SK-N-SH (cell line): ENCODE results near the gene EVL. TPM values are rescaled to one million over a fixed set of nuclear protein-coding genes. Genes with fewer than 3 reads are reported as not detected.

Experiments used
- CHD2 ChIP-seq: fragments of 150-350 bp; IDR thresholded peaks from 2 replicates; pipeline ENCODE4 v1.6.1; 2018; ENCODE audit warnings: low read length; ENCODE audit not compliant: partially characterized antibody
- CTCF ChIP-seq: fragments of 200-600 bp; sonication (generic); IDR thresholded peaks from 2 replicates; pipeline ENCODE4 v1.6.1; 2017; ENCODE audit warnings: antibody characterized with exemption, mild to moderate bottlenecking, moderate library complexity
- ELF1 ChIP-seq: IDR thresholded peaks from 2 replicates; pipeline ENCODE4 v1.4.0; 2012
- GATA2 ChIP-seq: sonication (generic); formaldehyde crosslinking; IDR thresholded peaks from 2 replicates; pipeline ENCODE4 v1.5.0; 2020; ENCODE audit warnings: mild to moderate bottlenecking, missing genetic modification reagents
- JUND ChIP-seq: IDR thresholded peaks from 2 replicates; pipeline ENCODE4 v1.4.0; 2012
- MEF2A ChIP-seq: IDR thresholded peaks from 2 replicates; pipeline ENCODE4 v1.4.0; 2012; ENCODE audit warnings: low read depth, borderline replicate concordance
- MXI1 ChIP-seq: IDR thresholded peaks from 2 replicates; pipeline ENCODE4 v1.6.1; 2012; ENCODE audit warnings: mild to moderate bottlenecking, low read depth, low read length, improper control_type of control experiment
- NRF1 ChIP-seq: IDR thresholded peaks from 2 replicates; pipeline ENCODE4 v1.6.1; 2012; ENCODE audit warnings: low read depth, mild to moderate bottlenecking, low read length
- POLR2AphosphoS5 ChIP-seq: IDR thresholded peaks from 2 replicates; pipeline ENCODE4 v1.6.1; 2012; ENCODE audit warnings: low read depth, low read length
- RAD21 ChIP-seq: IDR thresholded peaks from 2 replicates; pipeline ENCODE4 v1.6.1; 2012; ENCODE audit warnings: mild to moderate bottlenecking, low read length
- RFX5 ChIP-seq: IDR thresholded peaks from 2 replicates; pipeline ENCODE4 v1.6.1; 2012; ENCODE audit warnings: mild to moderate bottlenecking, improper control_type of control experiment, low read length
- SIN3A ChIP-seq: IDR thresholded peaks from 2 replicates; pipeline ENCODE4 v1.6.1; 2012; ENCODE audit warnings: low read depth, mild to moderate bottlenecking, low read length, moderate library complexity, borderline replicate concordance
- TAF1 ChIP-seq: IDR thresholded peaks from 2 replicates; pipeline ENCODE4 v1.6.1; 2012; ENCODE audit warnings: low read depth, mild to moderate bottlenecking, low read length, moderate library complexity, borderline replicate concordance
- USF2 ChIP-seq: fragments of 150-350 bp; IDR thresholded peaks from 2 replicates; pipeline ENCODE4 v1.6.1; 2017; ENCODE audit warnings: antibody characterized with exemption, low read length, low read depth, borderline replicate concordance
- polyA plus RNA-seq, 3 experiments: library from polyadenylated mRNA; depleted of rRNA; stranded (reverse); fragments of >200 nt; gene quantifications; 2 replicates each; pipeline ENCODE4 v1.2.3, GENCODE V29; 2012
- TF ChIP-seq, protein P1 (sequence below): IDR thresholded peaks from 2 replicates; pipeline ENCODE4; 2012
- TF ChIP-seq, protein P2 (sequence below): IDR thresholded peaks from 2 replicates; pipeline ENCODE4 v1.4.0; 2012; ENCODE audit warnings: low read depth

EVL gene
- polyA plus RNA-seq, 1 of the 3 experiments (the other 2 are of a cell fraction) = 36.5 TPM

DNA sequence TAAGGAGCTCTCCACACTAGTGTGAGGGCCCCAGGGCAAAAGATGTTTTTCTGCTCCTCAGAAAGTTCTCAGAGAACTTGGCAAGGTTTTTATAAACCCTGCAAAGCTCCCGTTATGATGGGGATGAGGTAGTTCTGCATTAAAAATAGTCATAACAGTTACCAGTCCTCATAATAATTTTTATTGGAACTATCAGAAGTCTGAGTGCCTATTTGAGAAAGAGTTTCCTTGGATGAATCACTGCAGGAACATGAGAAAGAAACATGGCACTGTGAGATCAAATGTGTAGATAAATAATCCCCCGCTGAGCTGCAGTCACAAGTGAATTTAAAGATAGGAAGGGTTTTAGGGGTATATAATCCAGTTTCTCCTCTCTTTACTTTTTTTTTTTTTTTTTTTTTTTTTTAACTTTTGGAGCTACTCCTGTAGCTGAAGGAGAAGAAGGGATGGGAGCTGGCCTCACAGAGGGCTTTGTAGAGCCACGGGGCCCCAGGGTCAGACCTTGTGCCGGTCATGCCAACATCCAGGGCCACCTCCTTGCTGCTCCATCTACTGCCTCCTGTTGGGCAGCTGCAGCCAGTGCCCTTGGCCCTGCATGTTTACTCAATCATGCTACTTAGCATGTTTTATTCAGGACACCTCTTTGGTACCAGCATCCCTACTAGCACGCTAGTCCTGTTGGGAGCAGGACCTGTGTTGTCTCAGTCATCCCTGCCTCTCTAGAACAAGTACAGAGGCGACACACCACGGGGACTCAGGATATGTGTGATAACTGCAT is 39.5 kb downstream of the EVL start (continued):
- TF ChIP-seq USF2 (no peak), RAD21 (no peak), CHD2 (no peak), CTCF (peak; percentile 47), RFX5 (no peak), SIN3A (no peak), GATA2 (no peak), MXI1 (no peak), TAF1 (no peak), ELF1 (no peak), POLR2AphosphoS5 (no peak), JUND (peak; percentile 80), NRF1 (no peak), MEF2A (peak; percentile 55; the same call in 1 of the 2 replicates)
- TF ChIP-seq, protein P1, sequence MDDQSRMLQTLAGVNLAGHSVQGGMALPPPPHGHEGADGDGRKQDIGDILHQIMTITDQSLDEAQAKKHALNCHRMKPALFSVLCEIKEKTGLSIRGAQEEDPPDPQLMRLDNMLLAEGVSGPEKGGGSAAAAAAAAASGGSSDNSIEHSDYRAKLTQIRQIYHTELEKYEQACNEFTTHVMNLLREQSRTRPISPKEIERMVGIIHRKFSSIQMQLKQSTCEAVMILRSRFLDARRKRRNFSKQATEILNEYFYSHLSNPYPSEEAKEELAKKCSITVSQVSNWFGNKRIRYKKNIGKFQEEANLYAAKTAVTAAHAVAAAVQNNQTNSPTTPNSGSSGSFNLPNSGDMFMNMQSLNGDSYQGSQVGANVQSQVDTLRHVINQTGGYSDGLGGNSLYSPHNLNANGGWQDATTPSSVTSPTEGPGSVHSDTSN = peak; percentile 53
- TF ChIP-seq, protein P2, sequence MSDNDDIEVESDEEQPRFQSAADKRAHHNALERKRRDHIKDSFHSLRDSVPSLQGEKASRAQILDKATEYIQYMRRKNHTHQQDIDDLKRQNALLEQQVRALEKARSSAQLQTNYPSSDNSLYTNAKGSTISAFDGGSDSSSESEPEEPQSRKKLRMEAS = 0 out of 2 replicates have a peak, but pooled peaks have one; percentile 31
- TF ChIP-seq, all 33 proteins: peak for 12
